Left hindlimb (tissue), 1 donor: ENCODE measurements around the gene ATP2B3.

Source experiments
- DNase-seq: peaks from one replicate; pipeline ENCODE4 v3.0.0-alpha.2; 2018

Gene ATP2B3

GRCh38 chrX:153539171-153539978, 21.9 kb downstream of the ATP2B3 start:
- peak; percentile 54 for DNase-seq

- DNase-seq, result no peak
These were observed 22.5 kb downstream of the ATP2B3 start for GRCh38 chrX:153539979-153540358.

DNA sequence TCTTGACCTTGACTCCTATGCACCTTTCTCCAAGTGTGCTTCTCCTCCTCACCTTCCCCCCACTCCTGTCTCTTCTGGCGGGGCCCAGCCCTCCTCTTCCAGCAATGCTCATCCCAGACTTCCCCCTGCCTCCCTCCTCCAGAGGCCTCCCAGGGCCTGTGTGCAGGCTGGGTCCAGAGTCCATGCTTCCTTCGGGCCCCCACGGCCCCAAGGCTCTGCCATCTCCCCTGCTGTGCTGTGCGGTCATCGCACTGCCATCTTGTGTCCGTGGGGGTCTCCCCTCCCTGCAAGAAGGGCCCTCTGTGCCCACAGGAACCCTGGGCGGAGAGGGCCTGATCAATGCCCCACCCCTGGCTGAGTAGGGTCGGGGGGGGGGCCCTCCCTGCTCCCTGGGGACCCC, 27.3 kb downstream of the ATP2B3 start:
- no peak for DNase-seq

- DNase-seq, result no peak
These were observed 28.9 kb downstream of the ATP2B3 start for GRCh38 chrX:153546386-153546785.

DNA sequence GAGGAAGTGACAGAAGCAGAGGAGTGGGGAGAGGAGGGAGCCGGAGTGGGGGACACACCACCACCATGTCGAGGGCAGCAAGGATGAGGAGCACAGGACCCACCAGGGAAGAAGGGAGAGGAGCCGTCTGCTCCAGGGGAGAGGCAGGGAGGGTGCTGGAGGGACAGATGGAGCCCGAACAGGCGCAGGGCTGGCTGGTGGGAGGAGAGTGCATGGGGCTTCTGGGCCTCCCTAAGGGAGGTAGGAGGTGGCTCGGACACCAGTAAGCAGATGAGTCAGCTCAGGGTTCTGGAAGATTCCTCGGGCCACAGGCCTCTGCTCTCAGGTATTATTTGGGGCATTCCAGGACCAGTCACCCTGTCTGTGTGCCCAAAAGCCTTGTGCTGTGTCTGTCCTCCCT, 29.8 kb downstream of the ATP2B3 start:
- no peak for DNase-seq

- DNase-seq, result no peak
These were observed 31.8 kb downstream of the ATP2B3 start for GRCh38 chrX:153549231-153549630.

DNA sequence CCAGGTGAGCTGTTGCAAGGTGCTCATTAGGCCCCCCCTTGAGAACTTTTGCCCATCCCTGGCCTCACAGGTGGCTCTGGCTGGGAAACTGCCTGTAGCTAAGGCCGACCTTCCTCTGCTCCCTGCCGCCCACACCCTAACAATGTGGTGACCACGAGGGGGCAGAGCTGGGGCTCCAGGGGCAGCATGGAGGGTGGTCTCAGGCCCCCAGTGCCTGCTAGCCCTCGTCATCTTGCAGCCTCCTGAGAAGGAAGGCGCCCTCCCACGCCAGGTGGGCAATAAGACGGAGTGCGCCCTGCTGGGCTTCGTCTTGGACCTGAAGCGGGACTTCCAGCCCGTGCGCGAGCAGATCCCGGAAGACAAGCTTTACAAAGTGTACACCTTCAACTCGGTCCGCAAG, 32.4 kb downstream of the ATP2B3 start:
- DNase-seq, result no peak

DNA sequence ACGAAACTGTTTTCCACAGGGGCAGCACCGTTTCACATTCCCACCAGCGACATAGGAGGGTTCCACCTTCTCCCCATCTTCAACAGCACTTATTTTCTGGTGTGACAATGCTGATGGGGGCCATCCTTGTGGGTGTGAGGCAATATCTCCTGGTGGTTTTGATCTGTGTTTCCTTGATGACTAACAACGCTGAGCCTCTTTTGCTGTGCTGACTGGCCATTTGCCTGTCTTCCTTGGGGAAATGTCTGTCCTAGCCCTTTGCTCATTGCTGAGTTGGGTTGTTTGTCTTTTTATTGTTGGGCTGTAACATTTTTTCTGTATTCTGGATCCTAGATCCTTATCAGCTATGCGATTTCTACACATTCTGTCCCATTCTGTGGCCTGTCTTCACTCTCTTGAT, 33.7 kb downstream of the ATP2B3 start:
- no peak for DNase-seq

GRCh38 chrX:153554519-153555167, 37.2 kb downstream of the ATP2B3 start:
- DNase-seq, result peak; percentile 65

DNA sequence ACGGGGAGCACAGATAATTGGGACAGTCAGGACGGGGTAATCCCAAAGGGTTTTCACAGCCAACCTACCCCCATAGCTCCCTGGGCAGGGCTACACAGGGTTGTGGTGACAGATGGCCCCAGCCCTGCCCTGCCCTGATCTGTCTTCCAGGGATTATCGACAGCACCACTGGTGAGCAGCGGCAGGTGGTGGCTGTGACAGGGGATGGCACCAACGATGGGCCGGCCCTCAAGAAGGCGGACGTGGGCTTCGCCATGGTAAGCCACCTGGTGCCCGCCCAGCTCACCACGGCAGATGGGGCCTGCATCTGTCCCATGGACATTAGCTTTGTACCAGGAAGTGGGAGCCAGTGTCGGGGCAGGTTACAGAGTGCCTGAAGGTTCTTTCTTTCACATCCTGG, 39.3 kb downstream of the ATP2B3 start:
- DNase-seq, result no peak

DNA sequence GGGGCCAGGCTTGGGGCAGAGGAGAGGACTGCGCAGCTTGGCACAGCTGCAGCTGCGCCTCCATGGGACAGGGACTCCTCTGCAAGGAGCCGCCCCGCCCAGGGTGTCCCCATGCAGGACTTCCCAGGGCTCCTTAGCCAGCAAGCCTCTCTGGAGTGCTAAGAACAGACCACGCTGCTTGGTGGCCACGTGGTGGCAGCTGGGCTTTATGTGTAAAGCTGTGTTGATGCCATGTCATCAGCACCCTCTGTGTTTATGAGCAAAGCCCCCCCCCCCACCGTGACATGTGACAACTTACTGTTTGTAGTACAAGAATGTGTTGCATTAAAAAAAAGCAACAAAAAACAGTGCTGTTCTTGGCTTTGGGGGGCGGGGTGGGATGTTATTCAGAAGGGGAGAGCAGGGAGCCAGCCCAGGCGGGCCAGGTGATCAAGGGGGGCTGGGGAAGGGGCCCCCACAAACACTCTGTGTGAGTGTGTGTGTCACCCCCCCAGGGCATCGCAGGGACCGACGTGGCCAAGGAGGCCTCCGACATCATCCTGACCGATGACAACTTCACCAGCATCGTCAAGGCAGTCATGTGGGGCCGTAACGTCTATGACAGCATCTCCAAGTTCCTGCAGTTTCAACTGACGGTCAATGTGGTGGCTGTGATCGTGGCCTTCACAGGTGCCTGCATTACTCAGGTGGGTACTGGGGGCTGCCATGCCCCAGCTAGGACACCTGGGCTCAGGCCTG, 40.3 kb downstream of the ATP2B3 start:
- no peak for DNase-seq

DNA sequence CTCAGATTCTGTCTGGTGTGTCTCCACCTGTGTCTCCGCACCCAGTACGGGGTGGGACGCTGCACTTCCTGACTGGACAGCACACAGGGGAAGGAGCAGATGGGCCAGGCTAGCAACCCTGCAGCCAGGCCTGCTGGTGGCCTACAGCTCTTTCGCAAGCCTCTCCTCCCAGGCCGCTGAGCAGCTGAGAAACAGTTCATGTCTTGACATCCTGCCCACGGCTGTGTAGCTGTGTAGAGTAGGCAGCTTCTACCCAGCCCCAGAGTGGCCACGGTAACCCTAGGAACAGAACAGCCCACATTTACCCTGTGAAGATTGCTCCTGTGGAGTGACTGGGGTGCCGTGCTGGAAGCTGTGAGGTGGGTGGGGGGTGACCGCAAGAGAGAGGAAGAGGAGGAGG, 42.6 kb downstream of the ATP2B3 start:
- no peak for DNase-seq

GRCh38 chrX:153560466-153560865, 43.0 kb downstream of the ATP2B3 start:
- no peak for DNase-seq

DNA sequence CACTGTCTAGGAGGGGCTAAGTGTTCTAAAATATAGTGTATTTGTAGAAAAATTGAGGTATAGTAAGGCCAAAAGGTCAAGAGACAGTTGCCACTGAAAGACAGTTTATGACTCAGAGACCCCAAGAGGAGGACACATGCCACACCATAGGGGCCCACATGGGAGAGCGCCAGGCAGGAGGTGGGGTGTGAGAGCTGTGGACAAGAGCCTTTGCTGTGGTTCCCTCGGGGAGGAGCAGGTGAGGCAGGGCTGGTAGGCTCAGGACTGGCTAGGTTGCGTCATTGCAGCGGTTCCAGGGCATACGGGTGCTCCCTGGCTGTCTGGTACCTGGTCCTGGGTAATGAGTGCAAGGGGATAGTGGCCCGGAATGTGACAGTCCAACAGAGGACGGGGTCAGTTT, 43.9 kb downstream of the ATP2B3 start:
- no peak for DNase-seq

DNA sequence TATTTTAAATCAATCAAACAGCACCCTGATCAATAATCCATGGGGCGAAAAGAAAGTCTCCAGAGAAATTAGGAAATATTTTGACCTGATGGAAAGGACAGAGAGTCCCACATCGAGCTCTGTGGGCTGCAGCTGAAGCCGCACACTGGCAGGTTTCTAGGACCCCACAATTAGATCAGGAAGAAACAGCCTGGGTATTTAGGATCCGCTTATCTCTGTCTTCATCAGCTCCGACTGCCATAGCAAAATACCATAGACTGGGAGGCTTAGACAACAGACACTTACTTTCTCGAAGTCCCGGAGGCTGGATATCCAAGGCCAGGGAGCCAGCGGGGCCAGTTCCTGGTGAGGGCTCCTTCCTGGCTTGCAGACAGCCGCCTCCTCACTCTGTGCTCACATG, 45.1 kb downstream of the ATP2B3 start:
- no peak for DNase-seq

DNA sequence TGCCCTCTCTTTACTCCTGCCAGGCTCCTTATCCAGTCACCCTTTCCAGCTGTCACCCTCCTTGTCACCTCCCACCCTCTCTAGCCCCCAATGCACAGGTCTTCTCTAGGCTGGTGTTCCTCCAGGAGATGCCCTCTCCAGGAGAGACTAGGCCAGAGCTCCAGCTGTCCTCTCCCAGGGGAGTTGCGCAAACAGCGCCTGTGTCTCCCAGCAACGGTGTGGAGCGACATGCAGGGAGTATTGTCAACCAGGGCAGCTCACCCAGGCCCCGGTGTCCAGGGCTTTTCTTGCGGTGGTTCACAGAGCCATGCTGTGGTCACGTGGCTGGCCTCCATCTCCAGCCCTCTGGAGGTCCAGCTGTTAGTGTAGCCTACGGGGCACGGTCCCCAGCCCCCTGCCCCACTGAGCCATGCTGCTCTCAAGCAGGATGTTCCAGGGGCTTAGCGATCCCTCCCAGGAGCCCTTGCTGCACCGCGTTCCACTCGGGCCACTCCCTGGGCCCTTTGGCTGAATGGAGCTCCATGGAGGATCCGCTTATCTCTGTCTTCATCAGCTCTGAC, 46.7 kb downstream of the ATP2B3 start:
- DNase-seq, result no peak

GRCh38 chrX:153565996-153566580, 48.6 kb downstream of the ATP2B3 start:
- DNase-seq, result no peak

DNA sequence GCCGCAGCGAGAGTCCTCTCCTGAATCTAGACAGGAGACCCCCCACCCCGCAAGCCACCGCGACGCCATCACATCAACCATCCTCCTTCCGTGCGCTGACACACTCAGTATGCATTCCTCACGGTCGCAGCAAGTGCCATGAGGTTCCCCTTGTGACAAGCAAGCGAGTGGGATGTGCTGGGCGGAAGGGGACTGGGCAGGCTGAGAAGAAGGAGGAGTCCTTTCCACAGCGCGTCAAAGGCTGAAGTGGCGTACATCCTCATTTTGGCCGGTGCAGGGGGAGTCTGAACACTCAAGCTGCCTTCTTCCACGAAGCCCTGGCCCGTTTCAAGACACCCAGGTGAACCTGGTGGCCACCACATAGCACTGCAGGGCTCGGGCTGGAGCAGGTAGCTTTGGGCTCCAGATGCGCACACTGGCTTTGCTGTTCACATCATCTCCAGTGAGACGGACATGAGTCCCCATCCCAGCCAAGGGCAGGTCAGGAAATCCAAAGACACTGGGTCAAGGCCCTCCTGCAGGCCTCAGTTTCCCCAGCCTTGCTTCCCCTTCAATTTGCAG, 51.1 kb downstream of the ATP2B3 start:
- DNase-seq, result no peak

DNA sequence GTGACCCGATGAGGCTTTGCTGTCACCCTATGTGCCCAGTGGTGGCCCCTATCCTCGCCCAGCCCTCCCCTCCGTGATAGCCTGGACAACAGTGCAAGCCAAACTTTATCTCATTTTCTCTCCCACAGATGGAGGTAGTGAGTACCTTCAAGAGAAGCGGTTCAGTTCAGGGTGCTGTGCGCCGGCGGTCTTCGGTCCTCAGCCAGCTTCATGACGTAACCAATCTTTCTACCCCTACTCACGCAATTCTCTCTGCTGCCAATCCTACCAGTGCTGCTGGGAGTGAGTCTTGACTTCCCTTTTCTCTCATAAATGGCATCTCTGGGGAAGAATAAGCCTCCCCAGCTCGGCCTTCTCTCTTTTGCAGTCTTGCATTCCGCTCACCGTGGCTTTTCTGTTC, 52.0 kb downstream of the ATP2B3 start:
- DNase-seq, result no peak

DNA sequence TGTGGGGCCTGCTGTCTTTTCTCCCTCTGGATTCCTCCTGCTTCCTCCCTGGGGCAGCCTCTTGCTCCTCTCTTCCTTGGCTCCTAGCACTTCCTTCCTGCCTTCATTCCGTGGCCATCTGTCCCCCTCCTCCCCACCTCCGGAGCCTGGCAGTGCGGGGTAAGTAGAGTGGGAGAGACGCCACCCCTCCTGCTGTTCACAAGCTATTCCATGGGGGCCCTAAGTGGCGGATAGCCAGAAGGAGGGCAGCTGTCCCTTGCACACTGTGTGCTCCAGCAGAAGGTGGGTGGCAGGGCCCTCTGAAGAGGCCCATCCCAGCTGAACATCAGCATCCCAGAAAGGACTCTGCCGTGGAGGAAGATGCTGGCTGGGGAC, 54.1 kb downstream of the ATP2B3 start:
- no peak for DNase-seq

- DNase-seq, result no peak
These were observed 55.2 kb downstream of the ATP2B3 start for GRCh38 chrX:153572601-153573000.

GRCh38 chrX:153573984-153574383, 56.5 kb downstream of the ATP2B3 start:
- DNase-seq, result no peak
